ENCODE results near the gene TRIP4.

DNA sequence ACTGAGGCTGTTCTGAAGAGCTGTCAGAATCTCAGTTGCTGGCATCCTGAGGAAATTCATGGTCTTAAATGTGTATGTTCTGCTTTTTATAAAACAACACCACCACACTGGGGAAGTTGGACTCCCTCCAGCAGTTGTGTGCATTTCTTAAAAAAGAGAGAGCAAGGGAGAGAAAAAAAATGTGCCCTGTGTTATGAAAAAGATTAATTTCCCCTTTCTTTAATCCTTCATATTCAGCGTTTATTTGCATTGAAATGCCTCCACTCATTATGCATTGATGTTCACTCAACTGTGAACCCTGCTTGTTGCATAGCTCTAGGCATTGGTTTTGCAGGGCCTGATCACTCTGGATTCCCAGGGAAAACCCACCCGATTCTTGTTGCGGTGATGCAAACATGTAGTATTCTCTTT lies 68.3 kb downstream of the TRIP4 start:
- TF ChIP-seq, protein P1, sequence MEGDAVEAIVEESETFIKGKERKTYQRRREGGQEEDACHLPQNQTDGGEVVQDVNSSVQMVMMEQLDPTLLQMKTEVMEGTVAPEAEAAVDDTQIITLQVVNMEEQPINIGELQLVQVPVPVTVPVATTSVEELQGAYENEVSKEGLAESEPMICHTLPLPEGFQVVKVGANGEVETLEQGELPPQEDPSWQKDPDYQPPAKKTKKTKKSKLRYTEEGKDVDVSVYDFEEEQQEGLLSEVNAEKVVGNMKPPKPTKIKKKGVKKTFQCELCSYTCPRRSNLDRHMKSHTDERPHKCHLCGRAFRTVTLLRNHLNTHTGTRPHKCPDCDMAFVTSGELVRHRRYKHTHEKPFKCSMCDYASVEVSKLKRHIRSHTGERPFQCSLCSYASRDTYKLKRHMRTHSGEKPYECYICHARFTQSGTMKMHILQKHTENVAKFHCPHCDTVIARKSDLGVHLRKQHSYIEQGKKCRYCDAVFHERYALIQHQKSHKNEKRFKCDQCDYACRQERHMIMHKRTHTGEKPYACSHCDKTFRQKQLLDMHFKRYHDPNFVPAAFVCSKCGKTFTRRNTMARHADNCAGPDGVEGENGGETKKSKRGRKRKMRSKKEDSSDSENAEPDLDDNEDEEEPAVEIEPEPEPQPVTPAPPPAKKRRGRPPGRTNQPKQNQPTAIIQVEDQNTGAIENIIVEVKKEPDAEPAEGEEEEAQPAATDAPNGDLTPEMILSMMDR (IDR thresholded peaks at IDR 0.05; ENCODE audit: extremely low read depth in 1 of 2, insufficient read depth in 1 of 2, low read depth in 1 of 2, low read length in 2 of 2): no peak
- no peak for TF ChIP-seq POLR2AphosphoS5 (IDR thresholded peaks at IDR 0.05; ENCODE audit: insufficient read depth, low read depth, low read length)
- TF ChIP-seq, protein P2, sequence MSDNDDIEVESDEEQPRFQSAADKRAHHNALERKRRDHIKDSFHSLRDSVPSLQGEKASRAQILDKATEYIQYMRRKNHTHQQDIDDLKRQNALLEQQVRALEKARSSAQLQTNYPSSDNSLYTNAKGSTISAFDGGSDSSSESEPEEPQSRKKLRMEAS (IDR thresholded peaks at IDR 0.05; ENCODE audit: insufficient read depth, insufficient read length): no peak
- no peak for TF ChIP-seq JUN (IDR thresholded peaks at IDR 0.05; ENCODE audit: borderline replicate concordance, insufficient read depth, insufficient read length, low read depth)
- no peak for TF ChIP-seq MYC (IDR thresholded peaks at IDR 0.05; ENCODE audit: low read depth, low read length)
- TF ChIP-seq POLR2A (IDR thresholded peaks at IDR 0.05; ENCODE audit: low read depth, low read length): no peak
- no peak for TF ChIP-seq EZH2 (IDR thresholded peaks at IDR 0.05; ENCODE audit: borderline replicate concordance, low read depth, low read length, severe bottlenecking)
- no peak for TF ChIP-seq FOS (IDR thresholded peaks at IDR 0.05; ENCODE audit: borderline replicate concordance, insufficient read depth, low read length)

Data from endothelial cell of umbilical vein (primary cell).